Central memory CD8-positive, alpha-beta T cell (primary cell): ENCODE results near the gene MRPS22.

Experiments
- ATAC-seq: fragments of 150-1000 bp; cut with Tn5 transposase; replicated peaks from 2 replicates; pipeline ENCODE4 v1.10.0; 2022; ENCODE audit warnings: mild to moderate bottlenecking, moderate FRiP score, moderate number of reproducible peaks; ENCODE audit not compliant: poor library complexity, severe bottlenecking; ENCODE audit errors: extremely low read depth
- DNase-seq, 2 donors: peaks; one replicate each; pipeline ENCODE4 v3.0.0; 2021; ENCODE audit warnings: low spot score in 2 of 2
- H3K27ac Mint-ChIP-seq: one replicate; pipeline ENCODE4 v1.8.0; 2022; ENCODE audit warnings: low read depth, mild to moderate bottlenecking, moderate library complexity, mixed read lengths
- H3K27me3 Mint-ChIP-seq: one replicate; pipeline ENCODE4 v1.8.0; 2022; ENCODE audit warnings: mixed read lengths
- H3K36me3 Mint-ChIP-seq: one replicate; pipeline ENCODE4 v1.8.0; 2022; ENCODE audit warnings: mild to moderate bottlenecking, moderate library complexity, mixed read lengths; ENCODE audit not compliant: insufficient read depth
- H3K4me1 Mint-ChIP-seq: one replicate; pipeline ENCODE4 v1.8.0; 2022; ENCODE audit warnings: mixed read lengths
- H3K4me3 Mint-ChIP-seq: one replicate; pipeline ENCODE4 v1.8.0; 2022; ENCODE audit warnings: mild to moderate bottlenecking, moderate library complexity, mixed read lengths
- H3K9me3 Mint-ChIP-seq: one replicate; pipeline ENCODE4 v1.8.0; 2022; ENCODE audit warnings: mixed read lengths

The MRPS22 gene

DNA sequence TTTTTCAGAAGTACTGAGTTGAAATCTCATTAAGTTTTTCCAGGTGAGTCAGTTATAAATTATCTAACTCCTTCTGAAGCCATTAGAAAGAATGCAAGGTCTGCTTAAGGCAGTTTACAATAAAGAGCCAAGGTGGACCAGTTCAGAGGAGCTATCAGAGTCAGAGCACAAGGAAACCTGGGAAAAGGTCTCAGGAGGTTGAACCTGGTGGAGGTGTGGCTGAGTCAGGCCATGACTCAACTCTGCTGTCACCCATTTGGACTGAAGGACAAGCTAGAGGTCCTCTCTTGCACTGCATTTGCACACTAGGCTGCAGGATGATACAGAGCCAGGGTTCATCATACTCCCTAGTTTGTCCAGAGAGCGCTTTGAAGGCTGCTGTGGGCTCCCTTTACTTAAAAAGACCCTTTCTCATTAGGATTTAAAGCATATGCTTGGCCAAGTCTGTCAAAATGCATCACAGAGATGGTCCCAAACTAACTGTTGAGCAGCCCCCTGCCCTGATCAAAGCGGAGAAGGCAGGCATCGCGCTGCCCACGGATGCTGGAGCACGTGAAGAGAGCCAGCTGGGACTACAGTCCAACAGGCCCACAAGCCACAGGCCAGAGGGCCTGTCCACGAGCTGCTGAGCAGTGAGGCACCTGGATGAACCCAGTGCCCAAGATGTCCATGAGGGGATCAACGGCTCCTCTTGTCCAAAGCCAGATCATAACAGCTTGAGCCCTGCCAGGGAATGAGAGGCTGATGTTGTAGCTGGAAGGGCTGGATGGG lies 26.0 kb upstream of the MRPS22 start:
- Mint-ChIP-seq H3K27me3 (peaks cover 74% of the 10 kb centered on the region), H3K4me3 (no peak overlapping the region), H3K4me1 (no peaks in the 10 kb centered on the region), H3K27ac (no peak overlapping the region), H3K36me3 (no peaks in the 10 kb centered on the region), H3K9me3 (no peaks in the 10 kb centered on the region)
- no peak for DNase-seq
- no peak for ATAC-seq

GRCh38 chr3:139318431-139318816 lies 25.4 kb upstream of the MRPS22 start:
- H3K4me1 Mint-ChIP-seq = no peaks in the 10 kb centered on the region
- DNase-seq (no peak), ATAC-seq (no peak)
- no peaks in the 10 kb centered on the region for H3K36me3 Mint-ChIP-seq
- no peaks in the 10 kb centered on the region for H3K9me3 Mint-ChIP-seq
- H3K27ac Mint-ChIP-seq = no peak overlapping the region
- H3K4me3 Mint-ChIP-seq = no peak overlapping the region
- H3K27me3 Mint-ChIP-seq = peaks cover 74% of the 10 kb centered on the region

DNA sequence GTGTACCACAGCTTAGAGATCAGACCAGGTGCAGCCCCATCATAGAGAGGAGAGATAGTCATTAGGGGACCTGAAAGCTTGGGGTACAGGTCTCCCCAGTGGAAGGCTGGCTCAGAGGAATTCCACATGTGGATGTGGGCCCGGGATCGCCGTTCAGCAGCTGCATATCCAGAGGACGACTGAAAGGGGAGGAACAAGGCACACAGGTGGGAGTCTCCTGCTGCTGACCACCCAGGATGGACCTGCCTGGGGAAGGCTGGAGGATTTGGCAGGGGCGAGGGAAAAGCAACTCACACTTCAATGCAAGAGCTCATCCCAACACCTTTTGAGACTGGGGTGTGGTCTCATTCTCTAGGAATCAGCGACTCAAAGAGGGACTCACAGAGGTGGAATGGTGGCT lies 25.0 kb upstream of the MRPS22 start:
- no peaks in the 10 kb centered on the region for H3K9me3 Mint-ChIP-seq
- DNase-seq = no peak
- peaks cover 74% of the 10 kb centered on the region for H3K27me3 Mint-ChIP-seq
- ATAC-seq = no peak
- H3K4me3 Mint-ChIP-seq = no peak overlapping the region
- no peaks in the 10 kb centered on the region for H3K4me1 Mint-ChIP-seq
- H3K27ac Mint-ChIP-seq = no peak overlapping the region
- H3K36me3 Mint-ChIP-seq = no peaks in the 10 kb centered on the region

DNA sequence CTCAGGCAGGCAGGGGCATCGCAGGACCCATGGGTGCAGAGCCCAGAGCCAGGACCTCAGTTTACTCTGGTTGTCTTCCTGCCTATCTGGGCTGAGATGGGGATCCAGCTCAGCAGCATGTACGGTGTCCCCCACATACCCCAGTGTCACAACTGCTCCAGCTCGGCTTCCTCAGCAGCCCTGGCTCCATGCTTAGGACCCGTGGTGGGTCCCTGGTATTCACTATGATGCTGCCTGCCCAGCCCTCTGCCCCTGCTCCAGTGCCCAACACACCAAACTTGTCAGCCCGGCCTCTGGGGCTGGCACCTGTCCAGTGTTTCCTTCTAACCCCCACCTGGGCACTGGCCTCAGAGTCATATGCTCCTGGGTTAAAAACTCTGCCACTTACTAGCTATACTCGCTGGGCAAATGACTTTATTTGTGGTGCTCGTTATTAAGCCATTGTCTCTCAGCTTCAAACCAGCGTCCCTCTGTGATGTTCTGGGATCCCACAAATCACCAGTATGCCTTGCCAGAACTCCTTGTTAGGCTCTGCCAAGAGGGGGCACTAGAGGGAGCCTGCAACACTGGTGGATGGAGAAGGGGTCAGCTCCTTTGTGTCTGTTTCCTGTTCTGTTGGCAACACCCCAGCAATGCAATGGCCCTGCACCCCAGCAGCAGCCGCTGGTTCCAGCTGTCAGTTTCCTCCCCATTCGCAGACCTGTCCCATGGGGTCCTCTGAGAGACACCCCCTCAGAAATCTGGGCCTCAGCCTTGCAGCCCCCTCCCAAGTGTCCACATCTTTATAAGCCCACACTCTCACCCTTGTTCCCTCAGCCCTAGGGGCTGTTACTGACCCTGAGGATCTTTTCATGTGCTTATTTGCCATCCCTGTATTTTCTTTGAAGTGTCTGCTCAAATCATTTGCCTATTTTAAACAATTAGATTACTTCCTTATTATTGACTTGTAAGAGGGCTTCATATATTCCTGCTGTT lies 24.1 kb upstream of the MRPS22 start:
- DNase-seq (no peak), ATAC-seq (no peak)
- Mint-ChIP-seq H3K27ac (no peak overlapping the region), H3K27me3 (peaks cover 69% of the 10 kb centered on the region), H3K4me1 (no peaks in the 10 kb centered on the region), H3K9me3 (no peaks in the 10 kb centered on the region), H3K4me3 (no peak overlapping the region), H3K36me3 (no peaks in the 10 kb centered on the region)

DNA sequence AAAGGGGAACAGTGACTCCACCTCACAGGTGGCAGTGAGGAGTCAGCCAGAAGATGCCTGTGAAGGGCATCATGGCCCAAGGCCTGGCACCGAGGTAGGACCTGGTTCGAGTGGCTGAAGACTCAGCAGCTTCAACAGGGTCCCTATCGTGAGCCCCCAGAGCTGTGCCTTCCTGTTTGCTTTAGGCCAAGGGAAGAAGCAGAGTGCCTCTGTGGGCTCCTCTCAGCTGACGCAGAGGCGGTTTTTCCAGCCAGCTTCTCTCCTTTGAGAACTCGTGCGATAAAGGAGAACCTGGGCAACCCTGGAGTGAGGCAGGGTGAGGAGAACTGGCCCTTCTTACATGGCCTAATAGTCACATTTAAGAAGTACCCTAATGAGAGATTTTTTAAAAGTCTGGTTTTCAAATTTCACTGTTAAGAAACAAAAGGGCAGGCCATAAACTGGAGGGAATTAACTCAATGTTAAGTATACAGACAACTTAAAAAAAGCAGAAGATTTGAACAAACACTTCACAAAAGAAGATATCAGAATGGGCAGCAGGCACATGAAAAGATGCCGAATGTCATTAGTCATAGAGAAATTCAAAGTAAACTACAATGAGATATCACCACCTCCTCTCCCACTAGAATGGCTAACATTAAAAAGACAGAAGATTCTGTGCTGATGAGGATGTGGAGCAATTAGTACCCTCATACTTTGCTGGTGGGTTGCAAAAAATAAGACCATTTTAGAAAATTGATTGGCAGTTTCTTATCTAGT lies 23.1 kb upstream of the MRPS22 start:
- H3K36me3 Mint-ChIP-seq = peaks cover 2% of the 10 kb centered on the region
- no peaks in the 10 kb centered on the region for H3K9me3 Mint-ChIP-seq
- no peak overlapping the region for H3K27ac Mint-ChIP-seq
- no peak for DNase-seq
- no peak for ATAC-seq
- H3K4me1 Mint-ChIP-seq = no peaks in the 10 kb centered on the region
- peaks cover 59% of the 10 kb centered on the region for H3K27me3 Mint-ChIP-seq
- no peak overlapping the region for H3K4me3 Mint-ChIP-seq

DNA sequence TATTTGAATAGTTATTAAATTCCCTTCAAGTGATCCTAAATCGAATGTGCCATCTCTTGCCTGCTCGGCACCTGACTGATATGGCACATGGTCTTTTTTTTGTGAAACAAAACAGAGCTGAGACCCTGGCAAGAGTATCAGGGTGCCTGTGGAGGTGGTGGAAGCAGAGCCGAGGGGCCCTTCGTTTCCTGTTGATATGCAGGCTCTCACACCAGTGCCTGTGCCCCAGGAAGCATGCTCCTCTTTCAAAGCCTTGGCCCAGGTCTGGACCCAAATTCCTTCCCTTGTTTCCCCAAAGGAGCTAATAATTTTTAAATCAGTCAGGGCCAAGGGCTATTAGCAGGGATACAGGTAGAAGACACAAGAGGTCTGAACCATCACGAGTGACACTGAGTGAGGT lies 21.5 kb upstream of the MRPS22 start:
- Mint-ChIP-seq H3K9me3 (no peaks in the 10 kb centered on the region), H3K4me3 (no peak overlapping the region), H3K36me3 (peaks cover 2% of the 10 kb centered on the region), H3K4me1 (no peaks in the 10 kb centered on the region), H3K27me3 (peaks cover 44% of the 10 kb centered on the region), H3K27ac (no peak overlapping the region)
- no peak for ATAC-seq
- DNase-seq = no peak

DNA sequence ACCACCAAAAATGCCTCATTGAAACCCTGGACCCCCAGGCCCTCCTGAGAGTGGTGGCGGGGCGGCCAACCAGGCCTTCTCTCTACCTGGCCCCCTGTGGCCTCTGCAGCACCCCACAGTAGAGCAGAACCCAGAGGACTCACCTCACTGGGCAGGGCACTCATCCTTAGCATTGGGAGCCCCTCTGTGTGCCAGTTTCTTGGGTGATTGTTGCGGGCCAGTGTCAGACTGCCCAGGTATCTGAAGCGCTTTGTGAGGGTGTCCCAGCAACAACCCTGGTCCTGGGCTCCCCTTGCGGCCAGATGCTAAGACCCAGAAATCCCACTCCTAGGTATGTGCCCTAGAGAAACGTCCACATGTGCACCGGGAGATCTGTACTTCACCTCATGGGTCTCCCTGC lies 20.7 kb upstream of the MRPS22 start:
- Mint-ChIP-seq H3K27me3 (peaks cover 37% of the 10 kb centered on the region), H3K4me1 (no peaks in the 10 kb centered on the region), H3K4me3 (no peak overlapping the region), H3K27ac (no peak overlapping the region), H3K9me3 (no peaks in the 10 kb centered on the region), H3K36me3 (peaks cover 2% of the 10 kb centered on the region)
- ATAC-seq (no peak), DNase-seq (no peak)

- Mint-ChIP-seq H3K9me3 (no peaks in the 10 kb centered on the region), H3K36me3 (peaks cover 8% of the 10 kb centered on the region), H3K4me3 (no peak overlapping the region), H3K27me3 (peaks cover 28% of the 10 kb centered on the region), H3K4me1 (peaks cover 9% of the 10 kb centered on the region), H3K27ac (no peak overlapping the region)
- ATAC-seq (no peak), DNase-seq (no peak)
Observed at GRCh38 chr3:139324456-139324855, 19.4 kb upstream of the MRPS22 start.

- peaks cover 18% of the 10 kb centered on the region for H3K4me1 Mint-ChIP-seq
- DNase-seq (no peak), ATAC-seq (no peak)
- peaks cover 8% of the 10 kb centered on the region for H3K36me3 Mint-ChIP-seq
- H3K9me3 Mint-ChIP-seq = no peaks in the 10 kb centered on the region
- no peak overlapping the region for H3K27ac Mint-ChIP-seq
- H3K27me3 Mint-ChIP-seq = peaks cover 27% of the 10 kb centered on the region
- H3K4me3 Mint-ChIP-seq = no peak overlapping the region
Observed at GRCh38 chr3:139325551-139325950, 18.3 kb upstream of the MRPS22 start.

DNA sequence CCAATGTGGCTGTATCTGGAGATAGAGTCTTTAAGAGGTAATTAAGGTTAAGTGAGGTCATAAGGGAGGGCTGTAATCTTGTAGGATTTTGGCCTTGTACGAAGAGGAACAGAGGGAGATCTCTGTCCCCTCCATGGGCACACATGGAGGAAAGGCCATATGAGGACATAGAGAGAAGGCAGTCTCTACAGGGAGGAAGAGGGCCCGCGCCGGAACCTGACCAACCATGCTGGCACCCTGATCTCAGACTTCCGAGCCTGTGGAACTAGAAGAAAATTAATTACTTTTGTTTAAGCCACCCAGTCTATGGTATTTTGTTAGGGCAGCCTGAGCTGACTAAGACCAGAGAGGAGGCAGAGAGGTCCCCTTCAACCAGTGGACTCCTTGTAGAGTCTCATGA lies 17.7 kb upstream of the MRPS22 start:
- DNase-seq (no peak), ATAC-seq (no peak)
- Mint-ChIP-seq H3K36me3 (peaks cover 8% of the 10 kb centered on the region), H3K9me3 (no peaks in the 10 kb centered on the region), H3K27me3 (peaks cover 32% of the 10 kb centered on the region), H3K4me1 (peaks cover 18% of the 10 kb centered on the region), H3K4me3 (no peak overlapping the region), H3K27ac (no peak overlapping the region)

DNA sequence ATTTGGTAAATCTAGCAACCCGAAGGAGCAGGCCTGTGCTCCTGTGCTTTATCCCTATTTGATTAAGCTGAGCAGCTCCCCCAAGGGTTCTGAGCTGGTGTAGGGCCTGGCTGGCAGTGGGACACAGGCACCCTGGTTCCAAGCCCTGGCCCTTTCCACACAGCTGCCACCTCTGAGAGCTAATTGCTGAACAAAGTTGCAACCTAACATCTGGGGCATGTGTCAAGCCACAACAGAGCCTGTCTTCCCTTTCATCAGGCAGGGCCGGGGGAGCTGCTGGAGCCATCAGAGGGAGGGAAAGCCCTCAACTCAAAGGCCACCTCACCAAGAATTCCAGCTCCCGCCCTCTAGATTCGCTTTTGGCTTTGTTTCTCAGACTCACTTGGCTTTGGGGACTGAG lies 17.1 kb upstream of the MRPS22 start:
- peaks cover 8% of the 10 kb centered on the region for H3K36me3 Mint-ChIP-seq
- H3K9me3 Mint-ChIP-seq = no peaks in the 10 kb centered on the region
- H3K4me3 Mint-ChIP-seq = no peak overlapping the region
- peaks cover 18% of the 10 kb centered on the region for H3K4me1 Mint-ChIP-seq
- peaks cover 38% of the 10 kb centered on the region for H3K27me3 Mint-ChIP-seq
- no peak overlapping the region for H3K27ac Mint-ChIP-seq
- DNase-seq (no peak), ATAC-seq (no peak)

- H3K9me3 Mint-ChIP-seq = no peaks in the 10 kb centered on the region
- peaks cover 43% of the 10 kb centered on the region for H3K27me3 Mint-ChIP-seq
- no peak for ATAC-seq
- peaks cover 18% of the 10 kb centered on the region for H3K4me1 Mint-ChIP-seq
- no peak overlapping the region for H3K4me3 Mint-ChIP-seq
- no peak overlapping the region for H3K27ac Mint-ChIP-seq
- H3K36me3 Mint-ChIP-seq = peaks cover 8% of the 10 kb centered on the region
- no peak for DNase-seq
Observed at GRCh38 chr3:139327231-139327630, 16.6 kb upstream of the MRPS22 start.
